ENCODE results near the gene MYBPC1. TPM values are rescaled to one million over a fixed set of nuclear protein-coding genes. Genes with fewer than 3 reads are reported as not detected.

MYBPC1 gene
- total RNA-seq, 1 donor: not detected

DNA sequence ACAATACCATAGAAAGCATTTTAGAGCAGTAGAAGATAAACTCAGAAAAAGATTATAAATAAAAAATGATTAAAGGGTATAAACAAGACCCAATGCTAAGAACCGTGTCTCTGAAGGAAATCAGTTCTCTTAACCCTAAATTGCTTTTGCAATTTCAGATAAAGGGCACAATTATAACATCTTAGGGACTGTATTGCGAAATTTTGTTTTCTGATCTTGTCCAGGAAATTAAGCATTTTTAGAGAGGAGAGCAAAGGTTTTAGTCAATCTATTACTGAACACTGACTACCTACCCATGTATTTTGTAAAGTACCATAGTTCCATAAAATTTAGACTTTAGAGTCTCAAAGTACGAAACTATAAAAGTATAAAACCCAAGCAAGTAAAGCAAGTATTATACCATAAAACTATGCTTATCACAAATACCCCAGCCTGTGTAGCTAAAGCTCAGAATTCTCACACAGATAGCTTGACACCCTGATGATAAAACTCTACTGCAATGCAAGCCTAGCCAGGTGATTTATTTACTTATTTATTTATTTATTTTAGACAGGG, 95.8 kb downstream of the MYBPC1 start:
- no peak for DNase-seq (ENCODE audit: low read depth in 2 of 3, low spot score in 2 of 3)

DNA sequence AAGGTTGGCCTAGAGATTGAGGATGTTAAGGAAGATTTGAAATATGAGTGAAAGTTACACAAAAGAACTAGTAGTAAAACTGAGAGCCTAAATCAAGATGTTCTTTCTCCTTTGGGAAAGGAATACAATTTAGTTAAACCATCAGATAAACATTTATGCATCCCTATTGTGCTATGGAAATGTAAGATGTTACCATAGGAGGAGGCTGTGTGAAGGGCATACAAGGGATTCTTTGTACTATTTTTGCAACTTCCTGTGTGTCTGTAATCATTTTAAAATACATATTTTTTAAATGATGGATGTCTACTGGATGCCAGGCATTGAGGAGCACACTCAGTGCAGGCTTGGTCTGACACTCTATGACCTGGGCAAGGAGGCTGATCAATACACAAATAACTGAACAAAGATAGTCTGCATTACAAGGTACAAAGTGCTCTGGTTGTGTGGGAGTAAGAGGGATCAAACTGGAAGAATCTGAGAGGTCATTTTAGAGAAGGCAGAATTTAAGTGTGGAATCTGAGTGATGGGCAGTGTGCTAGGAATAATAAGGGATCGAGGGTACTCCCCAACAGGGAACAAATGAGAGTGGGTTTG, 96.8 kb downstream of the MYBPC1 start:
- DNase-seq (ENCODE audit: low read depth in 2 of 3, low spot score in 2 of 3): no peak

DNA sequence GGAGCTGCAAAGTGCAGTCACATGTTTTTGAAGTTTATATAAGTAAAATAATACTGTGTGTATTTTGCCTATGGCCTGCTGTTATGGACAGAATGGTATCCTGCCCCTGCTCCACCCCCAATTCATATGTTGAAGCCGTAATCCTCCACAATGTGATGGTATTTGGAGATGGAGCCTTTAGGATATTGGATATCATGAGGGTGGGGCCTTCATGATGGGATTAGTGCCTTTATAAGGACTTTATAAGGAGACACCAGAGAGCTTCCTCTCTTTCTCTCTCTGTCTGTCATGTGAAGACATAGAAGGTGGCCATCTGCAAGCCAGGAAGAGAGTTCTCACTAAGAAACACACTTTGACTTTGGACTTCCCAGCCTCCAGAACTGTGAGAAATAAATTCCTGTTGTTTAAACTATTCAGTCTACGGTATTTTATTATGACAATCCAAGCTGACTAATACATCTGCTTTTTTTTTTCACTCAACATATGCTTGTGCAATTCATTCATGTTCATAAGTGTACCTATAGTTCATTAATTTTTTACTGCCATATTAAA, 99.6 kb downstream of the MYBPC1 start:
- no peak for DNase-seq (ENCODE audit: low read depth in 2 of 3, low spot score in 2 of 3)

DNA sequence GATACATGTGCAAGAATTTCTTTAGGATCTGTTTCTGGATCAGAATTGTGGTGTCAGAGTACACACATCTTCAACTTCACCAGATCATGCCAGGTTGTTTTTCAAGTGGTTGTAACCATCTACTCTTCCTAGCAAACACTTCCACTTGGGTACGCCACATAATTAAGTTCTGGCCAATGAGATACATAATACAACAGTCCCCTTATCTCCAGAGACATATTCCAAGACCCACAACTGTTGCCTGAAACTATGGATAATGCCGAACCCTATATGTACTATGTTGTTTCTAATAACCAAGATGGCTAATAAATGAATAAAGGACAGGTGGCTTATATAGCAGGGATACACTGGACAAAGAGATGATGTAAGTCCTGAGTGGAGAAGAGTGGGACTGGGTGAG, 100.2 kb downstream of the MYBPC1 start:
- DNase-seq (ENCODE audit: low read depth in 2 of 3, low spot score in 2 of 3): no peak

DNA sequence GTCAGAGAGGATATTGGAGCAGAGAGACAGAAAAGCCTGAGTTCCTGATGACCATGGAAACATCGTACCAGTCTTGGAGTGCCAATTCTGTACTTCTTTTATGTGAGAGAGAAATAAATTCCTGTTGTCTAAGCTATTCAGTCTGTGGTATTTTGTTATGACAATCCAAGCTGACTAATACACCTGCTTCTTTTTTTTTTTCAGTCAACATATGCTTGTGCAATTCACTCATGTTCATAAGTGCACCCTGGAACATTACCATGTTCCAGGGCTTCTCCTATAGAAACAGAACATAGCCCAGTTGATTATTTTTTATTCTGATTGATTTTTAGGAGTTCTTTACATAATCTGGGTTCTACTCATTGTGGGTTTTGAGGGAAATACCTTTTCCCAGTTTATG, 100.9 kb downstream of the MYBPC1 start:
- no peak for DNase-seq (ENCODE audit: low read depth in 2 of 3, low spot score in 2 of 3)

DNA sequence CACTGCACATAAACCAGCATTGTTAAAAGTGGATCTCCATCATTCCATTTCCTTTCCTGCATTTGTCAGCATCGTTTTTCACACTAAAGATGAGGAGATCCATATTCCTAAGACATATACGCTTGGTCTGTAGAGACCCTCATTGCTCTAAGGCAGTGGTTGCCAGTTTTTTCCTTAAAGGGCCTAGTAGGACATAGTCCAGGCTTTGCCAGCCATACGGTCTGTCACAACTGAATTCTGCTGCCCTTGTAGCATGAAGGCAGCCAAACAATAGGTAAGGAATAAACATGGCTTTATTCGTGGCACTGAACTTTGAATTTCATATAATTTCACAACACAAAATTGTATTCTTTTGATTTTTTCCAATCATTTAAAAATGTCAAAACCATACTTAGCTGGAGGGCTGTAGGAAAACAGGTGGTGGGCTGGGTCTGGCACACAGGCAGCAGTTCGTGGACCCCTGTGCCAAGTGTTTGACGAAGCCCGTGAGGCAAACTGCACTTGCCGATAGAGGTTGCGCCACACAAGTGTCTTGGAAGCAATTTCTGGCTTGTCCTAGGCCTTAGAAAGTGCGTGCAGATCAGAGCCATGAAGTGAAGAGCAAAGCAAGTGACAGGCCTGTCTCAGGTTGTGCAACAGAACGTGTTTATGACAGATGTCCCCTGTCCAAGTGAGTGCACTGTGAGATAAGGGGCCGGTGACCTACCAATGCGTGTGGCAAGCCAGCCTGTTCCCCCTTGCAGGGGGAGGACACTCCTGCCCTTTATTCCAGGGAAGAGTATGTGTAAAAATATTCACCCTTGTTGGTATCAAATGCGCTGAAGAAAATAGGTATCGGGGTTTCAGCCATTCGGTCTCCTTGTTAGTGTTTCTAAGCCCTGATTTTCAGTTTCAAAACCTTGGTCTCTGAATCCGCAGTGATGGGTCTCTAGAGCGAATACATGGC, 101.8 kb downstream of the MYBPC1 start:
- peak in 2 of 3 donors; percentile 25 to 43 for DNase-seq (ENCODE audit: low read depth in 2 of 3, low spot score in 2 of 3)

DNA sequence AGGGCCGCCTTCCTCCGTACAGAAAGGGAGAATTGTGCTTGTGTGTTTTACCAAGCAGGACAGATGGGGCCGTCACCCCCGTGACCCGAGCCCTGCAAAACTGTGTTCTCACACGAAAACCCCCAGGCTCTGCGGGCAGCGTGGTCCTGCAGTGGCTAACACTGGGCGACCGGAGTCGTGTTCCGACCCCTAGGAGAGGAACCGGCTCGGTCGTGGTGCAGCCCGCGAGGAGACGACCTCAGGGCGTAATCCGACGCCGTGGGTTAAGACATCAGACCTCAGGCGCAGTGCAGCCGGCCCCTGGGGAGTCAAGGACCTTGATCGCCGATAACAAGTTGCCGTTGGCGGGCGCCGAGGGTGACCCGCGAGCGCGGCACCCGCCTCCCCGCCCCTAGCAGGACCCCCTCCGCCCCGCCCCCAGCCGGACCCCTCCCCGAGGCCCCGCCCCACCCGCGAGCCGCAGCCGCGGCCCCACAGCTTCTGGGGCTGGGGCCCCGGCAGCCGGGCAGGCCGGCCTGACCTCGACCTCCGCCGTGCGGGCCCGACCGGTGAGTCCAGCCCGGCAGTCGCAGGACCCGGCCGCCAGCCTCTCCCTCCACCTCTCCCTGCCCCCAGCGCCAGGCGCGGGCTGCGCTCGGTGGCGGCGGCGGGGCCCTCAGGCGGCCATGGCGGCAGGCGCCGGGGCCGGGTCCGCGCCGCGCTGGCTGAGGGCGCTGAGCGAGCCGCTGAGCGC, 102.6 kb downstream of the MYBPC1 start, which contains the start of gene CHPT1:
CHPT1 (plus strand) TSS at position 444 of the 733 bp plus-strand sequence; CDS start at position 666, 222 bp downstream.
- peak in 2 of 3 donors; percentile 63 to 69 for DNase-seq (ENCODE audit: low read depth in 2 of 3, low spot score in 2 of 3)

DNA sequence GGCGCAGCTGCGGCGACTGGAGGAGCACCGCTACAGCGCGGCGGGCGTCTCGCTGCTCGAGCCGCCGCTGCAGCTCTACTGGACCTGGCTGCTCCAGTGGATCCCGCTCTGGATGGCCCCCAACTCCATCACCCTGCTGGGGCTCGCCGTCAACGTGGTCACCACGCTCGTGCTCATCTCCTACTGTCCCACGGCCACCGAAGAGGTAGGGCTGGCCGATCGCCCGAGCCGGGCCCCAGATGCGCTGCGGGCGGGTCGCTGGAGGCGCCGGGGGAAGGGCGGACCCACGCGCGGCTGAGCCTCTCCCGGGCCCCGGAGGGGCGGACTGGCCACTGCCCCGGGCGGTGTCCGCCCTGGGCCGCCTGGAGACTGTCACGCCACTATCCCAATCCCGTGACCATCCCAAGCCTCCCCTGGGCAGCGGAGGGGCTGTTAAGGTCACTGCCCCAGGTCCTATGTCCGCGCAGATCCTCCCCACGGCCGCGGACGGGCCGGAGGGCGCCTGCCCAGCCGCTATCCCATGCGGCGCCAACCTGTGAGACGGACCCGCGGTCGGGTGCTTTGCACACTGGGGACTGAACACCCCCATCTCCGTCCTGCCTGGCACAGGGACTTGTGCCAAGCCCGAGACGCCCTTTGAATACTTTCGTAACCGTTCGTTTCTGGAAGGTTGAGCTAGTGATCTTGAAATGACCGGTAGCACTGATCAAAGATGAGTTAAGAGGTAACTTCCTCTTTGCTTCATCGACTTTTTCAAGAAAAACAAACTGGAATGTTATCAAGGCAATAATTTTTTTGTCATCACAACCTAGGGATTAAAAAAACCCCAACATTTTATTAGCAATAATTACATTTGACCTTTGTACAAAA, 103.4 kb downstream of the MYBPC1 start:
- DNase-seq (ENCODE audit: low read depth in 2 of 3, low spot score in 2 of 3): peak in 2 of 3 donors; percentile 33 to 52

DNA sequence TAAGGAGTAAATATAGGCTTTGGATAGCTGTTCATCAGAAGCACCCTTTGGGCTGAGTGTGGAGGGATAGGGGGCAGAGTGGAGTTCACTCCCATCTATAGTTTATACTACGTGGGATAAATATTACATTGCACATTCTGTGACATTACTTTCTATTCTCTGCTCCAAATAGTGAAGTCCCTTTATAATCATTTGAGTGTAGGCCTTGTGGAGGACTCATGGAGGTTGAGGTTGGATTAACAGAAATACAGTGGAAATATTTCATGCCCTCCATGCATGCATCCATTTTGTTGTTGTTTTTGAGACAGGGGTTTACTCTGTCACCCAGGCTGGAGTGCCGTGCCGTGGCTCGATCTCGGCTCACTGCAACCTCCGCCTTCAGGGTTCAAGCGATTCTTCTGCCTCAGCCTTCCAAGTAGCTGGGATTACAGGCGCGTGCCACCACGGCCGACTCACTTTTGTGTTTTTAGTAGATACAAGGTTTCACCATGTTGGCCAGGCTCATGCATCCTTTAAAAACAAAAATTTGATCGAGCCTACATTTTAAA, 104.1 kb downstream of the MYBPC1 start:
- peak in 1 of 3 donors; percentile 36 for DNase-seq (ENCODE audit: low read depth in 2 of 3, low spot score in 2 of 3)

DNA sequence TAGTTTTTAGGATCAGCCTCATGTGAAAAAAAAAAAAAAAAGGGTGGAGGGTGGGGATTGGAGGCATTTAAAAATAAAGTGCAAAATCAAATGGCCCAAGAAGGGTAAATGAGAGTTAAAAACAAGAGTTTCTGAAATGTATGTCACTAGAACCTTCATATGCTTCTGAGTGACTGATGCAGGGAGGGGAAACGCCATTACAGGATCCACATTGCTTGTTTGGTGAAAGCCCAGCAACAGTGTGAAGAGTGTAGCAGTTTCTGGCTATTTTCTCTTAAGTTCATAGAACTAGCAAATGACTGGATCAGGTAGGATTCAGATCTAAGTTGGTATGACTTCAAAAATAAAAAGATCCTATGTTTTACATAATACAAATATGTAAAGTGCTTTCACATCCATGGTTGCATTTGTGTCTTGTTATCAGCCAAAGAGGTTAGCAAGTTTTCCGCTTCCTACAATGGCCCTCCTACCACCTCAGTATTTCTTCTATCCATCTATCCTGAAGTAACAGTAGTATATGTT, 105.6 kb downstream of the MYBPC1 start:
- no peak for DNase-seq (ENCODE audit: low read depth in 2 of 3, low spot score in 2 of 3)

DNA sequence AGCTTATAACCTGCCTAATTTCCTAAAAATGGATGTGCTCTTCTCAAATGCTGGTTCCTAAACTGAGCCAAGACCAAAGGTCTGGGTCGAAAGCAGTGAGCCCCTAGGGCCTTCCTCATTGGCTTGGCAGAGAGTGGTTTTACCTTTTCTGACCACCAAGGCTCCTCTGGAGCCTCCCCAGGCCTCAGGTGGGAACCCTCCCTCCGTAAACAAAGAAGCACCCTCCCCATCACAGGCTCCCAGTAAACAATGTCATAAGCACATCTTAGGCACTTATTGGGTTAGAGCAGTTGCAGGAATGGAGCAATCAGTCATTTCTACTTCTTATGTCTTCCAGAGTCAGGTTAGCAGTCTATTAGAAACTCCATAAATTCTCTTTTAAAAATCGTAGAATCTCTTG, 108.7 kb downstream of the MYBPC1 start:
- DNase-seq (ENCODE audit: low read depth in 2 of 3, low spot score in 2 of 3): no peak

DNA sequence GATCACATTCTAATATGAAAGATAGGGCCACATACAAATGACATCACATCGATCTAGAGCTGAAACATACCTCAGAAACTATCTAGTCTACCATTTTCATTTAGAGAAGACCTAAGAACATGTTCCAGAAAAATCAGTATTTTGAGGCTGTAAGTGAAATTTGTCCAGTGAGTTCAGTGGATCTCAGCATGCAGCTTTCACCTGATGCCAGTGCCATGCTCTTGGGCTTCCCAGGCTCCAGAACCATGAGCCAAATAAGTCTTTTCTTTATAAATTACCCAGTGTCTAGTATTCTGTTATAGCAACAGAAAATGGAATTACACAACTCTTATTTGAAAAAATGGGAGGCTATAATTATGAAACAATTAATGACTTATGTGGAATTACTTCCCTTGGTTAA, 111.6 kb downstream of the MYBPC1 start:
- no peak for DNase-seq (ENCODE audit: low read depth in 2 of 3, low spot score in 2 of 3)

DNA sequence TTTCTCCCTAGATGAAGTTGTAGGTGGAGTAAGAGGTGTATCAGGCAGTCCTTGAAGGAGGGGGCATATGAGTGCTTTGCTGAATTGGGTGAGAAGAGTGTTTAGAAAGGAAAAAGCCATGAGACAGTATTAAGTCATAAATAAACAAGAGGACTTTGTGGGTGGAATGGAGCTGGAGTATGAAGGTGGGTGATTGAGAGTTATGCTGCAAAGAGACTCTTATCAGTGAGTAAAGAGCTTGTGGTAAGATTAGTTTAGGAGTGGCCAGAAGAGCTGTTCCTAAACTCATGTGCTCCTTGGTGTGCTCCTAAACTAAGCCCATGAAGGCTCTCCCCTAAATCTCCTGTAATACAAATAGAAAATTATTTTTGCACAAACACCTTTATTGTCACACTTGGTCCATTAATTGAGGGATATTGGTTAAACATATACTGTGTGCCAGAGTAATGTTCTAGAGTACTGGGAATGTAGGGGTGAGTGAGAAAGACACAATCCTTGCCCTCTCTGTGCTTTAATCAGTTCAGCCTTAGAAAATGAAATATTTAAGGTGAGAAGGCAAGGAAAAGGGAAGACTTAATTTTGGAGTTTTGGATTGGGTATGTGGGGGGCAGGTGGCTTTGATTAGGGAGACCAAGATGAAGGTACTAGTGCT, 112.5 kb downstream of the MYBPC1 start:
- DNase-seq (ENCODE audit: low read depth in 2 of 3, low spot score in 2 of 3): no peak

DNA sequence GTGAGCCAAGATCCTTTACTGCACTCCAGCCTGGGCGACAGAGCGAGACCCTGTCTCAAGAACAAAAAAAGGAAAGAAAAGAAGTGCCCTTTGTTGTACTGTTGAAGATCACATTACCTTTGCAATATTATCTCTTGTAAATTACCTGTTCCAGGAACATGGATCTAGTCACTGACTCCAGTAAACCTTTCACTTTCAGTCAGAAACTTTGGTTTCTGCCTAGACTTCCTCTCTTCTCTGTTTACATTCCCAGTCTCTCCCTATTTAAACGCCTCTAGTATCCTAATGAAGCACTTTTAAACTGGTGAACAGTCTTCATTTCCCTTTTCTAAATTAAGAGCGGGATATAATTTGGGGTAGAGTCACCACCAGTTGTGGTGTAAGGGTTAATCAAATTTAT, 115.5 kb downstream of the MYBPC1 start:
- no peak for DNase-seq (ENCODE audit: low read depth in 2 of 3, low spot score in 2 of 3)

DNA sequence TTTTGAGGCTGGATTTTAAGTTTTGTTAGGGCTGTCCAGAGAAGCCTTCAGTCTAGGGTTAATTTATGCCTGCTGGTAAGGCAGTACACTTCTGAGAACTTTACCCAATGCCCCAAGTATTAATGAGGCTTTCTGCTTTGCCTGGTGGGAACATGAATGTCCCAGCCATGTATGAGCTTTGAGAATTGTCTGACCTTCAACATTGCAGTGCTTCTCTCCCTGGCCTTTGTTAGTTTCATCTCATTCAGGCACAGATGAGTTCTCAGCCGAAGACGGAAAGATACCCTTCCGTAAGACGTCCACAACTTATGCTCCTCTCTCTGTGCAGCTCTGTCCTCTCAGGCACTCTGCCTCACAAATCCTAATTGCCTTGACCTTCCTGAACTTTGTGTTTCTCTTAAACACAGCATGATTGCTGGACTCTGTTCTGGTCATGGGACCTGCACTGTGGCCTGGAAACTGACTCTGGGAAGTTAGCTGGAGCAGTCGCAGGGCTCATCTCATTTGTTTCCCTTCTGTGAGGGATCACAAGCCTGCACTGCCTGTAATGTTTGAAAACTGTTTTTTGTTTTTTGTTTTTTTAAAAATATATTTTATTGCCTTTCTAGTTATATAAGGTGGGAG, 118.4 kb downstream of the MYBPC1 start:
- DNase-seq (ENCODE audit: low read depth in 2 of 3, low spot score in 2 of 3): no peak

DNA sequence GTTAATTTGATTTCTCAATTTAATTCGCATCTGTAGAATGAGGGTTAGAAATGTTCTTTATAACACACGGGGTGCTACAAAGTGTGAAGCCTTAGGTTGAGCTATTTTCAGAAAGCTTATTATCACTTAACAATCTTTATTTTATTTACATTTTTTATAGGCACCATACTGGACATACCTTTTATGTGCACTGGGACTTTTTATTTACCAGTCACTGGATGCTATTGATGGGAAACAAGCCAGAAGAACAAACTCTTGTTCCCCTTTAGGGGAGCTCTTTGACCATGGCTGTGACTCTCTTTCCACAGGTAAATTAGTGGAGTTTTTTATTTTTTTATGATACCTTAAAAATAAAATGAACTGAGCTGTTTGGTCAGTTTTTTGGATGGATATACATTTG, 119.2 kb downstream of the MYBPC1 start:
- no peak for DNase-seq (ENCODE audit: low read depth in 2 of 3, low spot score in 2 of 3)

DNA sequence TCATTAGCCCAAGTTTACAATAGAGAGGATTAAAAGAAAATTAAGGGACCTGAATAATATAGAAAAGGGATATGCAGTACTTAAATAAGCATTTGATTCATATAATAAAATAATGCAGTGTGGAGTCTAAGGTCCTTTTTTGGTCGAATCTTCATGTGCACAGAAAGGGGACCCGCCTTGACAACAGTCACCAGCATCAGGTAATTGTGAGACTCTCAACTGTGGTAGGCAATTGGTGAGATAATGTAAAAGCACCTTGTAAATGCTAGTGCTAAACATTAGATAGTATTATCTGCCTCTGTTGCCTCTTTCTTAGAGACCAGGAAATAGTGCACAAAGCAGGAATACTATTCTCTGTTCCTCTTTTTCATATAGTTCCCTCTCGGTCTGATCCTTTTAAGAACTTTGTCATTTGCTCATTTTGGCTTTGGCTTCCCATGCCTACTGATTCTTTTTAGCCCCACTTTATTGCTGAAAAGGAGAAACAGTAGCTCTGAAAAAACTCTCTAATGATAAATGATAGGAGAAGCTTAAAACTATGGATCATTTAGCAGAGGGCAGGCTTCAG, 120.2 kb downstream of the MYBPC1 start:
- no peak for DNase-seq (ENCODE audit: low read depth in 2 of 3, low spot score in 2 of 3)

DNA sequence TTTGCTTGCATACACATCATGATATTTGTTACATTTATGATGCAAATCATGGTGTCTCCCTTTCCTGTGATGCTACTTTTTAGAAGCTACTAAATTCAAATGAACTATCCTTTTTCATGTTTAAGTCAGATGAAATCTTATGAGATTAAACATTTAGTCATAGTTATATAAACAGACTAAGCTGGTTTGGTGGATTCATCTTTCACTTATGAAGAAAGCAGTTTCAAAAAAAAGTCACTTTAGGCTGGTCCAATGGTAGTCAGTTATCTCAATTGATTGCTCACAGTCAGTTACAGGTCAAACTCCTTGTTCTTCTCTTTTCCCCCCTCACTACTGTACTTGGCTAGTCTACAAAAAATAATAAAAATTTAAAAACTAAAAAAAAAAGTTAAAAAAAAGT, 124.8 kb downstream of the MYBPC1 start:
- DNase-seq (ENCODE audit: low read depth in 2 of 3, low spot score in 2 of 3): no peak
